Breast epithelium (tissue), 4 donors: ENCODE measurements around the gene DAPK2. TPM values are rescaled to one million over a fixed set of nuclear protein-coding genes. Genes with fewer than 3 reads are reported as not detected.
"Not testable (repeated sequence)": the region's sequence is repeated elsewhere in the genome, so short reads cannot be mapped to it uniquely, and the experiment has no call there.

ENCODE experiments used
- DNase-seq, 2 donors: peaks; one replicate each; pipeline ENCODE4 v3.0.0-alpha.2; 2019; ENCODE audit warnings: low spot score in 2 of 2
- H3K27ac ChIP-seq, 2 donors: fragments of 200-600 bp; sonication (generic) in 1 of 2; one replicate each; pipeline ENCODE4 v1.5.1; 2016 to 2019; ENCODE audit warnings: mild to moderate bottlenecking in 1 of 2
- H3K27me3 ChIP-seq, 2 donors: fragments of 200-600 bp; sonication (generic) in 1 of 2; one replicate each; pipeline versions ENCODE4 v1.5.1 to v1.6.0; 2017 to 2019; ENCODE audit warnings: control low read depth in 1 of 2, mild to moderate bottlenecking in 1 of 2
- H3K36me3 ChIP-seq: fragments of 200-600 bp; one replicate; pipeline ENCODE4 v1.5.1; 2019
- H3K4me1 ChIP-seq, 2 donors: fragments of 200-600 bp; sonication (generic); one replicate each; pipeline ENCODE4 v1.5.1; 2016 to 2019; ENCODE audit warnings: control low read depth in 1 of 2
- H3K4me3 ChIP-seq, 3 donors: fragments of 200-600 bp; sonication (generic); 1 replicate in 2 of 3; 2 replicates in 1 of 3; pipeline ENCODE4 v1.5.1; 2016 to 2019; ENCODE audit warnings: mild to moderate bottlenecking in 3 of 3, moderate library complexity in 2 of 3
- H3K9me3 ChIP-seq, 2 donors: fragments of 200-600 bp; sonication (generic) in 1 of 2; one replicate each; pipeline ENCODE4 v1.5.1; 2016 to 2019; ENCODE audit warnings: control low read depth in 1 of 2
- CTCF ChIP-seq, 3 donors: fragments of 450-650 bp; IDR thresholded peaks; one replicate each; pipeline ENCODE4 v1.5.1; 2016 to 2017; ENCODE audit warnings: antibody characterized with exemption in 3 of 3, mild to moderate bottlenecking in 3 of 3, moderate library complexity in 3 of 3
- POLR2A ChIP-seq: fragments of 450-650 bp; IDR thresholded peaks from one replicate; pipeline ENCODE4 v1.6.1; 2016; ENCODE audit warnings: antibody characterized with exemption, mild to moderate bottlenecking, moderate library complexity
- POLR2AphosphoS5 ChIP-seq, 3 donors: sonication (generic); formaldehyde crosslinking; IDR thresholded peaks; one replicate each; pipeline ENCODE4 v1.6.1; 2017; ENCODE audit warnings: antibody characterized with exemption in 3 of 3
- intact Hi-C: fragments of 100-400 bp; cut with DNase I; formaldehyde crosslinking; loops from one replicate; pipeline ENCODE4 v1.15.1; 2023; ENCODE audit warnings: low total_unique reads
- total RNA-seq, 3 donors: library from RNA; depleted of rRNA; stranded (reverse); fragments of >200 nt; gene quantifications; one replicate each; pipeline ENCODE4 v1.1.0, GENCODE V29; 2016

DAPK2 gene
- total RNA-seq, 3 donors from 2014 or later: 23.6 to 37.3 (median 29.6) TPM

DNA sequence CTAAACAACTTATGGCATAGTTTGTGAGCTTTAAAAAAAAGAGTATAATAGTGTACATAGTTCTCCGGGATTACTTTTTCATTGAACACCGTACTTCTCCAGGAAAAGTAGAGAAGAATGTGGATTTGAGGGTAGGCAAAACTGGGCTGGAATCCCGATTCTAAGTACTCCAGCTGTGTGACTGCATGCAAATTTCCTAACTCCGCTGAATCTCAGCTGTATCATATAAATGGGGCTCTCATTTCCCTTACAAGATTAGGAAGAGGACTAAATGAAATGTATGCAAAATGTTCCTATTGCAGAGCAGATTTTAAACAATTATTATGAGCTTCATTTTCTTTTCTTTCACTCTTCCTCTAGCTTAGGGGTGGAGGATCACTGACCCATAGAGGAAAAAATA is 142.2 kb downstream of the DAPK2 start:
- Histone ChIP-seq H3K27me3 (no peaks in the 10 kb centered on the region), H3K27ac (no peak overlapping the region), H3K9me3 (no peaks in the 10 kb centered on the region), H3K4me1 (no peaks in the 10 kb centered on the region), H3K4me3 (no peak overlapping the region), H3K36me3 (no peaks in the 10 kb centered on the region)
- no peak for DNase-seq
- TF ChIP-seq POLR2A: no peak
- intact Hi-C loops: no loop called here

DNA sequence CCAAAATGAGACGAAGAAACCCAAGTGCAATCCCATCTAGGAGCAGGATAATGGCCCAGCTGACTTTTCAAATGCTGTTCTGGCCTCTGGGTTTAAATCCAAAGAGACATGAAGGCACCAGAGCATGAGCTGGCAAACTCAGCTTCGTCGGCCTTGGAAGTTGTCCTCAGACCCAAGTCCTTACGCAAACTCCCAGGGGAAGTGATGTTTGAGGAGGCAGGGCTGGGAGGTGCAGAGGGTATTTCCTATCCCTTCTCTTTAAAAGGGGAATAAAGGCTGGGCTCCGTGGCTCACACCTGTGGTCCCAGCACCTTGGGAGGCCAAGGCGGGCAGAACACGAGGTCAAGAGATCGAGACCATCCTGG is 143.6 kb downstream of the DAPK2 start:
- Histone ChIP-seq H3K27ac (no peak overlapping the region), H3K9me3 (no peaks in the 10 kb centered on the region), H3K27me3 (no peaks in the 10 kb centered on the region), H3K4me3 (no peak overlapping the region), H3K4me1 (no peaks in the 10 kb centered on the region), H3K36me3 (no peaks in the 10 kb centered on the region)
- no peak for DNase-seq
- intact Hi-C loops: no loop called here
- no peak for TF ChIP-seq POLR2AphosphoS5 (IDR thresholded peaks at IDR 0.05)
- no peak for TF ChIP-seq POLR2A
- no peak for TF ChIP-seq CTCF (IDR thresholded peaks at IDR 0.05)

- Histone ChIP-seq H3K27me3 (no peaks in the 10 kb centered on the region), H3K4me3 (no peak overlapping the region), H3K4me1 (no peaks in the 10 kb centered on the region), H3K27ac (no peak overlapping the region), H3K36me3 (no peaks in the 10 kb centered on the region), H3K9me3 (no peaks in the 10 kb centered on the region)
- no peak for DNase-seq
- intact Hi-C loops: no loop called here
- TF ChIP-seq CTCF (IDR thresholded peaks at IDR 0.05): no peak
Observed at GRCh38 chr15:63901912-63902670, 144.2 kb downstream of the DAPK2 start.

GRCh38 chr15:63900306-63900705 is 146.0 kb downstream of the DAPK2 start:
- Histone ChIP-seq H3K4me3 (no peak overlapping the region), H3K9me3 (no peaks in the 10 kb centered on the region), H3K27me3 (no peaks in the 10 kb centered on the region), H3K4me1 (peaks cover 0 to 4% of the 10 kb centered on the region in 2 donors), H3K27ac (no peak overlapping the region), H3K36me3 (no peaks in the 10 kb centered on the region)
- no peak for DNase-seq
- intact Hi-C loops: no loop called here
- TF ChIP-seq POLR2A (no peak), POLR2AphosphoS5 (IDR thresholded peaks at IDR 0.05) (no peak), CTCF (IDR thresholded peaks at IDR 0.05) (no peak)

GRCh38 chr15:63899606-63900005 is 146.7 kb downstream of the DAPK2 start:
- H3K9me3 ChIP-seq, H3K4me3 ChIP-seq, H3K36me3 ChIP-seq, H3K27me3 ChIP-seq, H3K4me1 ChIP-seq, intact Hi-C loops, DNase-seq, H3K27ac ChIP-seq: not testable (repeated sequence)

GRCh38 chr15:63899193-63899592 is 147.1 kb downstream of the DAPK2 start:
- no peaks in the 10 kb centered on the region for H3K27me3 ChIP-seq
- no peak overlapping the region for H3K27ac ChIP-seq
- H3K36me3 ChIP-seq: no peaks in the 10 kb centered on the region
- H3K4me1 ChIP-seq: peaks cover 0 to 4% of the 10 kb centered on the region in 2 donors
- DNase-seq: no peak
- no peak overlapping the region for H3K4me3 ChIP-seq
- TF ChIP-seq POLR2A: no peak
- no peak for TF ChIP-seq CTCF (IDR thresholded peaks at IDR 0.05)
- no peaks in the 10 kb centered on the region for H3K9me3 ChIP-seq
- intact Hi-C loops: no loop called here
